Activated CD8-positive, alpha-beta memory T cell treated with anti-CD3 and anti-CD28 coated beads, Interleukin-2, amount 50 U/mL, for 48 hours (primary cell): Measurements from ENCODE around the gene TTC39A.
A peak's percentile ranks its signal among the peaks of the same experiment; 100 is the strongest.
"Not testable (repeated sequence)": the region's sequence is repeated elsewhere in the genome, so short reads cannot be mapped to it uniquely, and the experiment has no call there.

ENCODE experiments used
- DNase-seq: peaks from one replicate; pipeline ENCODE4 v3.0.0-alpha.2; 2020

TTC39A gene

GRCh38 chr1:51336004-51336403 is 5.6 kb upstream of the TTC39A start:
- peak; percentile 26 for DNase-seq

- DNase-seq = no peak
Measured at GRCh38 chr1:51331206-51332100, 1.1 kb upstream of the TTC39A start.

DNA sequence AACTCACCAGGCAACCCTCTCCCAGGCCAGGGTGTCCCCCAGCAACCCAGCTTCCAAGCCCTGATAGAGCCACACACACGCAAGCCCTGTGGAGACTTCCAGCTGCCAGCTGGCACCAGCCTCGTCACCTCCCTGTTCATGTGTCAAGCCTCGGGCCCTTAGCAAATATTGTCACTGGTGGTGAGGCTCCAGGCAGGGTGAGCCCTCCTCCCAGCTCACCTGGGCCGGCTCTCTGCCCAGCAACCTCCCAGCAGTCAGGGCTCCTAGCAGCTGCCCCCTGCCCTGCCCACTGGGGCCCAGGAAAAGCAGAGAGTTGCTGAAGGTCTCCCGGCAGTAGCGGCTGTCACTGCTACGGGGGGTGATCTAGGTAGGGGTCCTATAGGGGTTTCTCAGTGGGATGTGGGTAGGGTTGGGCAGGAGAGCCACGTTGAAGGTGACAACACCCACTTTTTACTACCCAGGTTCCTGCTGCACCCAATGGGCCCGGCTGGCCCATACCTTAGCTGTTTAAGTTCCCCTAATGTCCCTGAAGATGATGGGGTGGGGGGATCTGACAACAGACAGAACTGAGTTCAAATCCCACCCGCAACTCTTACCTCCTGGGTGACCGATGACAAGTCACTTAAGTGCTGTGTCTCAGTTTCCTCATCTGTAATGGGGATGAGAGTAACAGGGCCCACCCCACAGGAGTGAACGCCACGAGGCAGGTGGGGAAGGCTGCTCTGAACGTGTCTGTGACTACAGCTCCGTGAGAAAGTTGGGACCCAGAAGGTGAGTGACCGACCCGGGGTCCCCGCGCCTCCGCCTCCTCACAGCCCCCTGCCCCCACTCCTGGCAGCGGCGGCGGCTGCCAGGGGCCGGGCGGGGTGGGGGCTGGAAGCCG is 678 bp downstream of the TTC39A start:
- no peak for DNase-seq

GRCh38 chr1:51328926-51329325 is 1.4 kb downstream of the TTC39A start:
- DNase-seq = no peak

DNA sequence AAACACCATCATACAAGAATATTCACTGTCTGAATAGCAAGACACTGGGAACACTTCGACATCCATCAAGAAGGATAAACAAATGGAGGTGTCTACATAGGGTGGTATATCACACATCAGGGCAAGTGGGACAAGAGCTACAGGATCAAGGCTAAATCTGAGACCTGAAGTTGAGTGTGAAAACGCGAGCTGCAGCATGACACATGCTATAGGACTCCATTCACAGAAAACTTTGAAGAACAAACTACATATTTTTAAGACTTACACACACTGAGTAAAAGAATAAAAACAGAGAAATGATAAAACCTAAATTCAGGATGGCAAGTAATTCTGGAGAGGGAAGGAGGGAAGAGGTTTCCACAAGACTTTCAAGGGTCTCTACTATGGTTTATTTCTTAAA is 2.1 kb downstream of the TTC39A start:
- no peak for DNase-seq

- no peak for DNase-seq
Measured at GRCh38 chr1:51327386-51327785, 3.0 kb downstream of the TTC39A start.

DNA sequence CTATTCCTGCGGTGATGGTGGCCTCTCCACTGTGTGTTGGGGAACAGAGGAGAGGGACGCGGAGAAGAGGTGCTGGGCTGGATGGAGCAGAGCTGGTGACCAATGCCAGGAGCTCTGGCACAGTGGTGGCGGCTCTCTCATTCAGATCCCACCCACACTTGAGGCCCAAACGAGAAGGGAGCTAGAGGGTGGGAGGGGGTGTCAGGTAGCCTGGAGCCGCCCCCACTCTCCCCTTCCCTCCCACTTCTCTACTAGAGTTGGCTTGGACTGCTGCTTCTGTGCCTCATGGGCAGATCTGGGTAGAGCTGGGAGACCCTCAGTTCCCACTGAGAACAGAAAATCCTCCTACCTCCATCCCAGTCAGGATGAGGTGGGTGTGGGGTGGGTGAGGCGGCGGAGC is 3.5 kb downstream of the TTC39A start:
- no peak for DNase-seq

DNA sequence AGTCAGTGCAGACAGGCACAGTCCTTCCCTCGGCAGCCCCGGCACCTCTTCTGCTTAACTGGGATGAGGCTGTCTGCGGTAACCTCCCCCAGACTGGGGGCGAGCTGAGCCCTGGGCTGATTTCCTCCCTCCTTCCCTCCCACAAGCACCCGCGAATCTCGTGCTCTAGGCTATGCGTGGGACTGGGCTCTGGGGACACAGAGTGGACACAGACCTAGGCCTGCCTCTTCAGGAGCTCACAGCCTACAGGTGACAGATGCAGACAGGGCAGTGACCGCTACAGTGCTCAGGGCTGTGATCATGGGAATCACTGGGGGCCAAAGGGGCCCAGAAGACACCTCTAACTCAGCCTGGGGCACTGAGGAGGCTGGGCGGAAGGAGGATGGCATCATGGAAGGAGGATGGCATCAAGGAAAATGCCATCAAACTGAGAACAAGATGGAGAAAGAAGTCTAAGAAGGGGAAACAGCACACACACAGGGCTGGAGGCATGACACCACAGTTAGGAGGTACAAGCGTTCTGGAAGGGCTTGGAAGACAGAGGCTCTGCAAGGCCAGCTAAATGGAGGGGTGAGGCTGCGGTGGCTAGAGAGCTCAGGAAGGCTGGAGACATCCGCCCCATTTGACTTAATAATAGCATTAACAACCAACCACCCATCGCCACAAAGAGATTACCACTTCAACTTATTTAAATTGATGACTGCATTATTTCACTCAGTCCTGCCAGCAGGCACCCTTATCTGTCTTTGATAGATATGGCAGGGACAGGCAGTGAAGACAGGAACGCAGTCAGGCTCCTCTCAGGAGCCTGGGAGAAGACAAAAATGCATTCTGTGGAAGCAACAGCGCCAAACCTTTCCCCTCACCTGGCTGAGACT is 4.2 kb downstream of the TTC39A start:
- DNase-seq = no peak

GRCh38 chr1:51325391-51325790 is 5.0 kb downstream of the TTC39A start:
- no peak for DNase-seq

GRCh38 chr1:51325011-51325385 is 5.4 kb downstream of the TTC39A start:
- DNase-seq = not testable (repeated sequence)

DNA sequence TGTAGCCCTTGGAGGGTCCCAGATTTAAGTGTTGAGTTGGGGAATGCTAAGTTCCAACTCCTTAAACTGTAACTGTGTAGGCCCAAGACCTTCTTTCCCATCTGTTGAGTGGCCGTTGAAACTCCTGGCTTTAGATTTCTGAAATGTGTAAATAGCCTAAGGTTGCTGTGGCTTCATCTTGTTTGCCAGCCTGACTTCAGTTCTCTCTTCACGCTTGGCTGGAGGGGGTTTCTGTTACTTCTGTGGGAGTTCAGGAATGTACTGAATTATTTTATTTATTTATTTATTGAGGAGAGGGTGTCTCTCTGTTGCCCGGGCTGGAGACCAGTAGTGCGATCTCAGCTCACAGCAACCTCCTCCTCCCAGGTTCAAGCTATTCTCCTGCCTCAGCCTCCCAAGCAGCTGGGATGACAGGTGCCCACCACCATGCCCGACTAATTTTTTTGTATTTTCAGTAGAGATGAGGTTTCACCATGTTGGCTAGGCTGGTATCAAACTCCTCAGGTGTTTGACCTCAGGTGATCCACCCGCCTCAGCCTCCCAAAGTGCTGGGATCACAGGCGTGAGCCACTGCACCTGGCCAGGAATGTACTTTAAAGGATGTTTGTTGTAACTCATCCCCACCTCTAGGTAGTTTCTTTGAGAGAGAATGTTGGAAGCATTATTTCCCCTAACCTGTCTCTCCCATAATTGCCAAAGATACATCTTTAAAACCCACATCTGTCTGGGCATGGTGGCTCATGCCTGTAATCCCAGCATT is 5.9 kb downstream of the TTC39A start:
- no peak for DNase-seq

DNA sequence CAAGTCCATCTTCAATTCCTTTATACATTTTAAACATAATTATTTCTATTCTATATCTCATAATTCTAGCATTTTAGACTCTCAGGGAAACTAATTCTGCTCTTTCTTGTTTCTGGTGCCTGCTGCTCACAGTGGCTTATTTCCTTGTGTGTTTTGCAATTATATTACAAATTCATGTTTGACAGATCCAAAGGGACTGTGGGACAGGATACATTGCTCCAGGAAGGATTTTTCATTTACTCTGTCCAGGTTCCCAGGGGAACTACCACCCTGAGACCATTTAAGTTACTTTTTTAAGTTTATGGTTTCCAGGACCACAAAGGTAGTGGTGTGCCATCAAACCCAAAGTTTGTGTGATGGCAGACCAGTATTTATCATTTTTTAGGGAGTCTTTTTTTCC is 6.6 kb downstream of the TTC39A start:
- no peak for DNase-seq

- DNase-seq = no peak
Measured at GRCh38 chr1:51322417-51323101, 7.8 kb downstream of the TTC39A start.

DNA sequence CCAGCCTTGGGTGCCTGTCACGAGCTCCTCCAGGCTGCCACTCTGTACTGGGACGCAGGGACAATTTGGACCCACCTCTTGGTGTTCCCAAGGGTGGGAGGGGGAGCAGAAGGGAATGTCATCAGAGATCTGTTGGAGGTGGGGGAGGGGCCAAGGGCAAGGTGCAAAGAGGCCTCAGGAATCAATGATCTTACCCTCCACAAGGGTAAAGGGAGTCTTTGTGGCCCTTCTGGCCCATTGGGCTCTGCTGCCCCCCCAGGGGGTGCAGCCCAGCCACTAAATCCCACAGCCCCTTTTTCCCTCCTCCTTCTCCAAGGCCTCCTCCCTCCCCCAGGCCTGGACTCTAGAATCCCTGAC is 8.5 kb downstream of the TTC39A start:
- no peak for DNase-seq

- DNase-seq = no peak
Measured at GRCh38 chr1:51320967-51321923, 9.1 kb downstream of the TTC39A start.

DNA sequence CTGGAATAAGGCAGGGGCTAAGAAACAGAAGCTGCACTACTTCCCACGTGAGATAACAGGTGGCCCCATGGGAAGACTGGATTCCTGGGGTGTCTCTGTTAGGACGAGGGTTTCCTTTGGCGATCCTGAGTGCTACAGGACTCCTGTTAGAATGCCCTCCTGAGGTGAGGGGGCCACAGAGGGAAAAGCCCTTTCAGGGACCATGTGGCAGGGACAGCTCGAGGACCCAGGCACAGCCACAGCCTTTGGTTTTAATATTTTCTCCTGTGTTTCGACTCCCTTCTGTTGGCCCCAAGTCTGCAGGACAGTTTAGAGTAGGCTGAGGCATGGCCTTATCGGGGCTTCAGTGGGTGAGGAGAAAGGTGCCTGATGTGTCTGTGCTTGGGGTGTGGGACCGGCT is 12.6 kb downstream of the TTC39A start:
- DNase-seq = no peak

- no peak for DNase-seq
Measured at GRCh38 chr1:51316846-51317120, 13.6 kb downstream of the TTC39A start.

DNA sequence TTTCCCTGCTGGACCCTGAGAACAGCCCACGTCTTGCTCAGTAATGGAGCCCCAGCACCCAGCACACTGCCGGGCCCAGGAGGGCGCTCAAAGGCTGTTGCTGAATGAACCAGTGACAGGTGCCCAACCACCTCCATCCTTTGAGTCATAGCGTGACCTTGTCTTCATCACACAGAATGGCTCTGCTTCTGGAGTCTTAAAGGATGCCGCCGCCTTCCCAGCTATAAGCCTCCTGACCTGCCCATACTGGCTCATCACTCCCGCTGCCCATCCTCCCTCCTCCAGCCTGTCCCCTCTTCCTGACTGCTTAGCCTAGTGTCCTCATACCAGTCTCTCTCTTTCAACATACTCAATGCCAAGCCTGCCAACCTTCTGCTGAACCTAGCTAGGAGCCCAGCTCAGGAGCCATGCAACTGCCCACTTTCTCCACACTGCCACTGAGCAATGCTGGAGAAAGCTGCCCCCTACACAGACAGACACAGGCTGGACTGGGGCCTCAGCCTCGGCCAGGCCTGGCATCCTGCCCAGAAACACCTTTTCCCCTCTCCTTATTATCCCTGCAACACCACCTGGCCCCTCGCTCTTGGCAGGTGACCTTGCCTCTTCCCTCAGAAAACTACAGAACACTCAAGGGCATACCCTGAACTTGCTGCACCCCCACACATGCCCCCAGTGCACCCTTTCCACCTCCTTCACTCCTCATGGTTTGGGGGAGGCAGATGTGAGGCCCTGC is 14.1 kb downstream of the TTC39A start:
- DNase-seq = no peak

DNA sequence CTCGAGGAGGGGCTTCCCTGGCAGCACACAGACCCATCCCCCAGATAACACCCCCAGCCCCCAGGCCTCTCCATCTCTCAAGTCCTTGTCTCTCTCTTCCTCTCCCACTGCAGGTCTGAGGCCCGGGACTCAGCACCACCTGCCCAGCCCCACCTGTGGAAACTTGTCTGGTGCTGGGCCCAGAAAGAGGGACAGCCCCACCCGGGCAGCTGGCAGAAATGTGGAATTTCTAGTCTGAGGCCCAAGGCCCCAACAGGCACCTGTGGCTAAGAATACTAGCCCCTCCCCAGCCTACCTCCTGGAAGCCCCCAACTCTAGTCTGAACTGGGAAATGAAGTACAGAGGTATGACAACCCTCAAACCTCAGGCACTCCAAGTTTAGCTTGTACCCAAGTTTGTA is 15.4 kb downstream of the TTC39A start:
- DNase-seq = no peak
